Gastroesophageal sphincter (tissue), 3 donors: ENCODE data around the gene HBG2.

ENCODE experiments used
- CTCF ChIP-seq, 4 experiments: fragments of 200-600 bp in 2 of 4; fragments of 450-650 bp in 2 of 4; sonication (generic) in 1 of 4; IDR thresholded peaks; one replicate each; pipeline ENCODE4 v1.5.1; 2017 to 2019; ENCODE audit warnings: antibody characterized with exemption in 4 of 4, mild to moderate bottlenecking in 2 of 4, moderate library complexity in 2 of 4
- EP300 ChIP-seq: sonication (generic); formaldehyde crosslinking; IDR thresholded peaks from one replicate; pipeline ENCODE4 v1.6.1; 2017; ENCODE audit warnings: antibody characterized with exemption, mild to moderate bottlenecking
- POLR2AphosphoS5 ChIP-seq: sonication (generic); formaldehyde crosslinking; IDR thresholded peaks from one replicate; pipeline ENCODE4 v1.6.1; 2017; ENCODE audit warnings: antibody characterized with exemption

- TF ChIP-seq CTCF (IDR thresholded peaks at IDR 0.05) (no peak), POLR2AphosphoS5 (no peak), EP300 (no peak)
These were observed 44.1 kb downstream of the HBG2 start for GRCh38 chr11:5210376-5210885.
